Transverse colon (tissue), 4 donors: Measurements from ENCODE around the gene KYNU.

Experiments used
- CTCF ChIP-seq, 5 experiments: fragments of 200-600 bp in 3 of 5; fragments of 450-650 bp in 2 of 5; sonication (generic) in 3 of 5; IDR thresholded peaks; 1 replicate in 2 of 5; 2 replicates in 3 of 5; pipeline ENCODE4 v1.5.1; 2016 to 2017; ENCODE audit warnings: antibody characterized with exemption in 5 of 5, inconsistent platforms in 3 of 5, mild to moderate bottlenecking in 2 of 5, moderate library complexity in 1 of 5
- EP300 ChIP-seq: sonication (generic); formaldehyde crosslinking; IDR thresholded peaks from one replicate; pipeline ENCODE4 v1.6.1; 2017; ENCODE audit warnings: antibody characterized with exemption, low read depth
- POLR2A ChIP-seq: fragments of 450-650 bp; IDR thresholded peaks from one replicate; pipeline ENCODE4 v1.6.1; 2016; ENCODE audit warnings: antibody characterized with exemption, mild to moderate bottlenecking, moderate library complexity
- POLR2AphosphoS5 ChIP-seq, 3 donors: sonication (generic); formaldehyde crosslinking; IDR thresholded peaks; one replicate each; pipeline ENCODE4 v1.6.1; 2016; ENCODE audit warnings: antibody characterized with exemption in 3 of 3

GRCh38 chr2:142857256-142858164, 20.0 kb upstream of the KYNU start:
- TF ChIP-seq CTCF (IDR thresholded peaks at IDR 0.05) (no peak), POLR2A (no peak), POLR2AphosphoS5 (IDR thresholded peaks at IDR 0.05) (no peak), EP300 (no peak)
